NK-92 (cell line): ENCODE measurements around the gene ADAM17.
"Not testable (repeated sequence)": the region's sequence is repeated elsewhere in the genome, so short reads cannot be mapped to it uniquely, and the experiment has no call there.

Source experiments
- DNase-seq: peaks from one replicate; lab custom pipeline; 2025; ENCODE audit not compliant: unreplicated experiment; lab: John Stamatoyannopoulos, UW

The ADAM17 gene

DNA sequence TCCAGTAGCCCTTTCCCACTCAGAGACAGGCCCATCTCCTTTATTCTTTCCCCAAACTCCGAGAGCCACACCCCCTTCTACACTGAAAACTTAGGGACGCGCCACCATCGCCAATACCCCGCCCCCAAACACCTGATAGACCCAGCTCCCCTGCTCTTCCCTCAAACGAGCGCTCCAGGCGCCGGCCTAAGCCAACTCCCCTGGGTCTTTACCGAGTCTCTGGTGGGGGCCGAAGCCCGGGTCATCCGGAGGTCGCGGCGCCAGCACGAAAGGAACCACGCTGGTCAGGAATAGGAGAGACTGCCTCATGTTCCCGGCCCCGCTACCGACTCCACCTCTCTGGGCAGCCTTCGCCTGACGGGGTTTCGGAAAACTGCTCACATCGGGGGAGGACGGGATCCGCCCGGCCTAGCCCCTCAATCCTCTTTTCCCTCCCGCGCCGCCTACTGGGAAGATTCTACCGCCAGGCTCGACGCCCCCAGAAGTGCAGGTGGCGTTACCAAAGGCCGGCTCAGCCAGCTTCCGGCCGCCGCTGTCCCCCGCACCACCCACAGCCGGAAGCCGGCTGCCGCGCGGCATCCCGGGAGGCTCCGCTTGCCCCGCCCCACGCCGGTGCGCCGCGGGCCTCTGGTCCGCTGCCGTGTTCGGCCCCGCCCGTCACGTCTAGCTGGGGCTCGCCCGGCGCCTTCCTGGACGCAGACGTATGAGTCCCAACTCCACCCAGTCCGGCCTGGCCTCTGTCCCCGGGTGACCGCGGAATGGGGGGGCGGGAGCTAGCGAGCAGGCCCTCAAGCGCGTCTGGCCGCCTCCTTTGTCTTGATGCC is at the start of gene ADAM17:
TSS of gene ADAM17 (minus strand) at position 534 of the 824 bp plus-strand sequence. CDS start at position 309, 225 bp downstream.
- no peak for DNase-seq

GRCh38 chr2:9602412-9602811 is 46.8 kb upstream of the ADAM17 start:
- DNase-seq, result no peak

DNA sequence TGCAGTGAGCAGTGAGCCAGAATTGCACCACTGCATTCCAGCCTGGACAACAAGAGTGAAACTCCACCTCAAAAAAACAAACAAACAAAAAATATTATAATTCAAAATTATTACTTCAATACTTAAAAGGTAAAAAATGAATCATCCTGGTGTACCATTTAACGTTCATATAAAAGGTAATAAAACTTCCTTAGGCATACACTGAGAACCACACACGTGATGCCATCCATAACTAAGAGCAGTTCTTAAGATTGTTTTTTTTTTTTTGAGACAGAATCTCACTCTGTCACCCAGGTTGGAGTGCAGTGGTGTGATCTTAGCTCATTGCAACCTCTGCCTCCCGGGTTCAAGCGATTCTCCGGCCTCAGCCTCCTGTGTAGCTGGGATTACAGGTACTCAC is 45.8 kb upstream of the ADAM17 start:
- no peak for DNase-seq

DNA sequence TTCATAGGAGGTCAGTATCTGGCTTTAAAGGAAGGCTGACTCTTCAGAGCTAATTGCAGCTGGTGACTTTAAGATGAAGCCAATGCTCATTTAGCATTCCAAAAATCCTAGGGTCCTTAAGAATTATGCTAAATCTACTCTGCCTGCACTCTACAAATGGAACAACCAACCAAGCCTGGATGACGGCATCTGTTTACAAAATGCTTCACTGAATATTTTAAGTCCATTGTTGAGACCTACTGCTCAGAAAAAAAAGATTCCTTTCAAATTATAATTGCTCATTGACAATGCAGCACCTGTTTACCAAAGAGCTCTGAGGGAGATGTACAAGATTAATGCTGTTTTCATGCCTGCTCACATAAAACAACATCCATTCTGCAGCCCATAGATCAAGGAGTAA is 43.8 kb upstream of the ADAM17 start:
- DNase-seq, result no peak

DNA sequence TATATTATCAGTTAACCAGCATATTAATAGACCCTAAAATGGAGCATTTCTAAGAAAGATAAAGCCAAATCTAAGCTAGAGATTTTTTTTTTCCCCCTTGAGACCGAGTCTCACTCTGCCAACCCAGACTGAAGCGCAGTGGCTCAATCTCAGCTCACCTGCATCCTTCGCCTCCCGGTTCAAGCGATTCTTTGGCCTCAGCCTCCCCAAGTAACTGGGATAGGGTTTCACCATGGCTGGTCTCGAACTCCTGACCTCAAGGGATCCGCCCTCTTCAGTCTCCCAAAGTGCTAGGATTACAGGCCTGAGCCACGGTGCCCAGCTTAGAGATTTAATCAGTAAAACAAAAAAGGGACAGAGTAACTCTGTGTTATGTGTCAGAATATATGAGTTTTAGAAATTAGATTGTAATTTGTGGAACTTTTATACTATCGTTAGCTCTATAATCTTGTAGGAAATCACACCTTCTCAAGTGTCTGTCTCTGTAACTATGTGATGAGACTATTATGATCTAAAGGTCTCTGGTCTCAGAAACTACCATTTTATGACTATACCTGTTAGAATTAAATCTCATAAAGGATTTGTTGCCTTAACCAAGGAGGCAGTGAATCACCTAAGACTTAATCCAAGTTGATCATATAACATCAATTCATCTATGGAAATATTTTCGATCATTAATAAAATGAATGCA is 41.1 kb upstream of the ADAM17 start:
- no peak for DNase-seq

DNA sequence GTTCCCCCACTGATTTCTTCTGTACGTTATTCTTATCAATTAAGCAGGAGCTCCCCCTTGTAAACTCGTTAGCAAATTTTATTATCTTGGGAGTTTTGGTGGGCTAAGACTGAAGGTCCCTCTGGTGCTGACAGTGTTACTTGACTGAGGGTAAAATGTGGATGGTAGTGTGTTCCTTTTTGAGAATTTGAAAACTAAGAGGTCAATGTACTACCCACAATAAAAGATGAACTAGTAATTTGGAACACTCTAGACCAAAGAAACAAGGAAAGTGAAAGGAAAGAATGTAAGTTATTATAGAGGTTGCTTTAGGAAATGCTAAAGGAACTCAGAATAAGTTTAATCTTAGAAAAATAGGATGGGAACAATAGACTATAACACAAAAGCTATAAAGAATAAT is 40.1 kb upstream of the ADAM17 start:
- no peak for DNase-seq

- DNase-seq, result not testable (repeated sequence)
Observed at GRCh38 chr2:9595256-9595655, 39.6 kb upstream of the ADAM17 start.

- DNase-seq, result no peak
Observed at GRCh38 chr2:9594366-9595054, 38.9 kb upstream of the ADAM17 start.

DNA sequence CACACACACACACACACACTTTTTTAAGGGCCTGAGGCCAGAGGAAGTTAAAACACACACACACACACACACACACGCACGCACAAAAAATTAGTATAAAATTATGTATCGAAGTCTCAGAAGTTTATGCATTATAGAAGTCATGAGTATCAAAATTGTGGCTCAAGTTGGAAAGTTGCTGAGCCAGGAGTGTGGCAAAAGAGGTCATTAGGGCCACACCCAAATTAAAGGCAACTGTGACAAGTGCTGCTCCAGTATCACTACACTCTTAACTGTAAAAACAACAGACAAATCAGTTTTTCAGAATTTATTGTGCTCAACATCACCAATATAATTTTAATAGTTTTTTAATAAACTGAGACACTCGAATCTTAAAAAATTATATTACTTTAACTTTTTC is 38.3 kb upstream of the ADAM17 start:
- no peak for DNase-seq

- DNase-seq, result no peak
Observed at GRCh38 chr2:9592699-9593098, 37.1 kb upstream of the ADAM17 start.

DNA sequence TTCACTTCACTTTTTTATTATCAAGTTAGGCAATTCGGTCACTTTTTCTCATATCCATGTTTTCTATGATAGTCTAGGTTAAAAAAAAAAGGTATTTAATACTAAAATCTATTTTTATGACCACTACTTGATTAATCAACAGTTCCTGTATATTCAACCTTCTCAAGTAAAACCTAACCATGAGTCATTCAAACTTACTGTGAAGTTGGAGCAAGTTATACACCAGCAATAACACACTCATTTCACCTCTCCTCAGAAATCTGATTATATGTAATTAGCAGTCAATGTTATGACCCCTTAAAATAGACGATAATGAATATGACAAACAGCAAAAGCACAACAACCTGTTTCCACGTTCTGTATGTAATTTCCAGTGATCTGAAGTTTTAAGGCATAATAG is 35.0 kb upstream of the ADAM17 start:
- DNase-seq, result no peak

- DNase-seq, result no peak
Observed at GRCh38 chr2:9586465-9586864, 30.8 kb upstream of the ADAM17 start.

DNA sequence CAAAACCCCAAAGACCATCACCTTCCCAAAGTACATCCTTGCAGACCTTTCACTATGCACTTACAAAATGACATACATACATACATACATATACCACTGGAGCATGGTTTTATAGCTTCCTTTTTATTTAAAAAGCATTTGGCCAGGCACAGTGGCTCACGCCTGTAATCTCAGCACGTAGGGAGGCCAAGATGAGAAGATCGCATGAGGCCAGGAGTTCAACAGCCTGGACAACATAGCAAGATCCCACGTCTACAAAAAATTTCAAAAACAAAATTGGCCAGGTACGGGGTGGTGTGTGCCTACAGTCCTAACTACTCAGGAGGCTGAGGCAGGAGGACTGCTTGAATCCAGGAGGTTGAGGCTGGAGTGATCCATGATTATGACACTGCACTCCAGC is 29.9 kb upstream of the ADAM17 start:
- DNase-seq, result no peak

DNA sequence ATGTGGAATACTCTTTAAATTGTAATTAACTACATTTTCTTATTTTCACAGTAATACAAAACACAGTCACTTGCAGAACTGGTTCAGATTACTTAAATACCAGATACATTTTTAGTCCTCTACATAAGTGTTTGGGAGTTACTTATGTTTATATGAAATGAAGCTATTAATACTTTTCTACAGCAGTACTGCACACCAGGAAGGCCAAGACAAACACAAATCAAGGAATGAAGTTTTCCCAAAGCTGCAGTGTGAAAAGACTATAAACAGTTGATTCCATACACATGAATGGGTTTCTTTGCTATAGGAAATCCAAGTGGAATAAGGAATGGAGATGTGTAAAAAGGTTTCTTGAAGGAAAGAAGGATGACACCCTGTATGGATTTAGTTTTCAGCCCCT is 29.3 kb upstream of the ADAM17 start:
- not testable (repeated sequence) for DNase-seq

DNA sequence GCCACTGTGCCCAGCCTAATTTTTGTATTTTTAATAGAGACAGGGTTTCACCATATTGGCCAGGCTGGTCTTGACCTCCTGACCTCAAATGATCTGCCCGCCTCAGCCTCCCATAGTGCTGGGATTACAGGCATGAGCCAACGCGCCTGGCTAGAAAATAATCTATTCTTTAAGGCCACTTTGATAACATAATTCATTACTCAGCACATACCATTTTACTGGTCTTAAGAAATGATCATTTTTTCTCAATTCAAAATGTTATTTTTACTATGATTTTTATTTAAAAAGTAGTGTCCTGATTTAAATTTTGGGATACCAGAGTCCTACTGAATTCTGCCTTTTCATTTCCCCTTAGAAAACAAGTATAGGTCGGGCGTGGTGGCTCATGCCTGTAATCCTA is 27.0 kb upstream of the ADAM17 start:
- DNase-seq, result no peak

DNA sequence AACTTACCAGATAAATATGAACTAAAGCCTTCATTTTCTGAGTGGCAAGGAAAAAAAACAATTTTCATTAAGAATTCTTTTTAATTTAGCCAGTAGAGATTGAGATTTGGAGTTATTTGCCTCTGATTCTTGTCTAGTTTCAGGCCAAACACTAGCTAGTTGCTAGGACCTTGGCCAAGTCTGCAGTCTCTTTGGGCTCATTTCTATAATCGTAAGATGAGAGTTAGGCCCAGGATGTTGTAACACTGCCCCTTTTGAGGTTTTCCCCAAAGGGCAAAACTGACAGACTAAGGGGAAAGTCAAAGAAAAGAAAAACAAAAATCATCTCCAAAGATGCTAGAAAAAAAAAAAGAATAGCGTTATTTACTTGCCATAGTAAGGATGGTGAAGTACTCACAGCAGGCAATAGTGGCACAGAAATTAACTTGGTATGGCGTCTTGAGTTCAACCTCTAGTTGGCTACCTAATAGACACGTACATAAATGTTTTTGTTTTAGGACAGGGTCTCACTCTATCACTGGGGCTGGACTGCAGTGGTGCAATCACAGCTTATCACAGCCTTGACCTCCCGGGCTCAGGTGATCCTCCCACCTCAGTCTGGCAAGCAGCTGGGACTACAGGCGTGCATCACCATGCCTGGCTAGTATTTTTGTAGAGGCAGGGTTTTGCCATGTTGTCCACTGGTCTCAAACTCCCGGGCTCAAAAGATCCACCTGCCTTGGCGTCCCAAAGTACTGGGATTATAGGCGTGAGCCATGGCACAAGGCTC is 23.0 kb upstream of the ADAM17 start:
- DNase-seq, result no peak

DNA sequence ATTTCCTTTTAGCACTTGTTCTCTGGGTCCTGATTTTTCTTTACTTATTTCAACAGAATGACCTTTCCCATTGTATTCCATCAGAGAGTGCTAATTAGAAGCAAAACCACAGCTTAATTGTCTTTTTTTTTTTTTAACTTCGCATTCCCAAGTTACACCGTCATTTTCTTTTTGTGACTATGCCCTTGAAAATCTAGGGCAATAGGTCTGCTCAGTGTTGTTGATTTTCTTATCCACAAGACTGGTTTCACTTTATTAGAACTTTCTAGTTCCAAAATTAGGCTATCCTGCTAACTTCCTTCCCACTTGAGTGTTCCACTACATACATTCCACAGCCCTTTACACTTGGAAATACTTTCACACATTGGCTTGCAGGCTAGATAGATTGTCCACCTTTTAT is 18.7 kb upstream of the ADAM17 start:
- DNase-seq, result no peak

- no peak for DNase-seq
Observed at GRCh38 chr2:9573840-9574239, 18.2 kb upstream of the ADAM17 start.

GRCh38 chr2:9573013-9573720 is 17.5 kb upstream of the ADAM17 start:
- DNase-seq, result no peak

DNA sequence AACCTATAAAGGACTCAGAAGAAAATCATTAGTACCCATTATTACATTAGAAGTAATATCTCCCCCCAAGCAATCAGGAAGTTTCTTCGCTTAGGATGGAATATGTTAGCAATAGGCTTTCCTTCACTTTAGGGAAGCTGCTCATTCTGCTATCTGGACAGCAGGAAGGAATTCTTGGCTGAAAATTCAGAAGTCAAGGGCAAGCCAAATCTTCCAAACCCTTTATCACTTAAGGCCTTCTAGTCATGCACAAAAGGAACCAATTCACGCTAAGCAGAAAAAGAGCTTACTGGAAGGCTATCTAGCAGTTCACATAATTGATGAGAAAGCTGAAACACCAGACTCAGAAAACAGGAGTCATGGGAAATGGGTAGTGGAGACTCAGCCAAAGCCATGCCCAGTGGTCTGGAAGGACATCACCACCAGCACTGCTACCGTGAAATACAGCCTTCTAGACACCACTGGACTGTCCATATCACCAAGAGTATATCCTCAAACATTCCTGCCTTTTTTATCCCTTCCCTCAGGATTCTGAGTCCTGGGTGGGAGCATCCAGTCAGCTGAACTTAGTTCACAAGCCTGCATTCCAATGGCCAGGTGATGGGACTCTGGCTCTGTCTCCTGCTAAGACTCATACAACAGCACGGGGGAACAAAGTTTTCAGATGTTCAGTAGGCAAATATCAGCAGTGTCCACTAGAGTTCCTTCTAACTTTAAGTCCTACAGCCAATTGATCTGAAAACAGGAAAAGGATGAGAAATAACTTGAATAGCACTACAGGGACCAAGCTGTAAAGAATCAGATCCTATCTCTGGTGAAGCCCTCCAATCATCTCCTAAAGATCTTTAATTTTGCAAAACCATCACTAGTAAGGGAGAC is 14.8 kb upstream of the ADAM17 start:
- DNase-seq, result no peak
